GM23248 (cell line): ENCODE measurements around the gene CNN2. TPM values are rescaled to one million over a fixed set of nuclear protein-coding genes. Genes with fewer than 3 reads are reported as not detected.
A peak's percentile ranks its signal among the peaks of the same experiment; 100 is the strongest.

Experiments used
- DNase-seq: peaks from one replicate; pipeline ENCODE4 v3.0.0-alpha.2; 2015
- H2AFZ ChIP-seq: fragments of 200-600 bp; sonication (generic); 2 replicates; pipeline ENCODE4 v1.6.1; 2016; ENCODE audit warnings: antibody characterized with exemption
- H3F3A ChIP-seq: fragments of 200-600 bp; sonication (generic); 2 replicates; pipeline ENCODE4 v1.6.1; 2016; ENCODE audit warnings: mild to moderate bottlenecking, antibody characterized with exemption, mixed run types; ENCODE audit not compliant: insufficient read depth
- H3K27ac ChIP-seq: fragments of 200-600 bp; sonication (generic); 2 replicates; pipeline ENCODE4 v1.5.1; 2016; ENCODE audit warnings: mild to moderate bottlenecking
- H3K27me3 ChIP-seq: fragments of 200-600 bp; sonication (generic); replicated peaks from 2 replicates; pipeline ENCODE4 v1.6.1; 2016; ENCODE audit warnings: mild to moderate bottlenecking; ENCODE audit not compliant: insufficient read depth
- H3K36me3 ChIP-seq: fragments of 200-600 bp; sonication (generic); 2 replicates; pipeline ENCODE4 v1.6.1; 2016; ENCODE audit warnings: low read depth, mild to moderate bottlenecking
- H3K4me1 ChIP-seq: fragments of 200-600 bp; sonication (generic); 2 replicates; pipeline ENCODE4 v1.6.1; 2016; ENCODE audit warnings: mild to moderate bottlenecking; ENCODE audit not compliant: insufficient read depth
- H3K4me2 ChIP-seq: fragments of 200-600 bp; sonication (generic); one replicate; pipeline ENCODE4 v1.6.1; 2016; ENCODE audit warnings: mild to moderate bottlenecking; ENCODE audit not compliant: unreplicated experiment
- H3K4me3 ChIP-seq: fragments of 200-600 bp; sonication (generic); 2 replicates; pipeline ENCODE4 v1.5.1; 2016; ENCODE audit warnings: mild to moderate bottlenecking
- H3K79me2 ChIP-seq: fragments of 200-600 bp; sonication (generic); 2 replicates; pipeline ENCODE4 v1.6.1; 2016; ENCODE audit warnings: mild to moderate bottlenecking; ENCODE audit not compliant: insufficient read depth
- H3K9ac ChIP-seq: fragments of 200-600 bp; sonication (generic); 2 replicates; pipeline ENCODE4 v1.6.1; 2016; ENCODE audit warnings: mild to moderate bottlenecking
- H3K9me2 ChIP-seq: fragments of 200-600 bp; sonication (generic); 2 replicates; pipeline ENCODE4 v1.6.1; 2016; ENCODE audit warnings: mixed run types, mild to moderate bottlenecking, moderate library complexity; ENCODE audit not compliant: insufficient read depth
- H3K9me3 ChIP-seq: fragments of 200-600 bp; sonication (generic); one replicate; pipeline ENCODE4 v1.6.1; 2017; ENCODE audit warnings: low read depth
- H4K20me1 ChIP-seq: fragments of 200-600 bp; sonication (generic); 2 replicates; pipeline ENCODE4 v1.6.0; 2016; ENCODE audit not compliant: insufficient read depth
- EZH2 ChIP-seq: fragments of 200-600 bp; sonication (generic); IDR thresholded peaks from 2 replicates; pipeline ENCODE4 v1.6.1; 2018; ENCODE audit warnings: antibody characterized with exemption, mild to moderate bottlenecking; ENCODE audit not compliant: insufficient read depth, poor library complexity, severe bottlenecking
- EZH2phosphoT487 ChIP-seq: fragments of 200-600 bp; sonication (generic); IDR thresholded peaks from 2 replicates; pipeline ENCODE4 v1.6.1; 2018; ENCODE audit warnings: antibody characterized with exemption, moderate library complexity, mild to moderate bottlenecking, low read depth; ENCODE audit not compliant: insufficient read depth
- WGBS, 2 experiments: methylation state at CpG; one replicate each; pipeline ENCODE4 v1.1.6; 2015 to 2017; ENCODE audit warnings: low lambda C conversion rate in 2 of 2, low coverage in 1 of 2; ENCODE audit errors: missing lambda C conversion rate in 2 of 2; 5-methylcytosine and 5-hydroxymethylcytosine counted together
- in situ Hi-C: fragments of 300-500 bp; cut with MboI; formaldehyde crosslinking; loops from 2 replicates; pipeline ENCODE4 v1.15.0; 2020
- polyA plus RNA-seq: library from polyadenylated mRNA; unstranded; fragments of >200 nt; fragmentation: Nextera tagmentation; extraction: Ambion mirVana; gene quantifications from 2 replicates; pipeline ENCODE4 v1.2.1, GENCODE V29; 2016
- total RNA-seq: library from RNA; depleted of rRNA; stranded (reverse); fragments of >200 nt; shearing (Covaris generic); gene quantifications from 2 replicates; pipeline ENCODE4 v1.2.3, GENCODE V29; 2014

Gene CNN2
- total and polyA plus RNA-seq, 2 experiments from 2014 or later: 244 to 400 TPM

- Histone ChIP-seq H3K4me1 (no peaks in the 10 kb centered on the region), H2AFZ (no peak overlapping the region), H3K9me3 (no peaks in the 10 kb centered on the region), H3K27me3 (no peaks in the 10 kb centered on the region), H3K4me3 (no peak overlapping the region), H3K36me3 (no peaks in the 10 kb centered on the region), H3K9me2 (no peaks in the 10 kb centered on the region), H4K20me1 (no peaks in the 10 kb centered on the region), H3K9ac (no peak overlapping the region), H3F3A (no peaks in the 10 kb centered on the region), H3K4me2 (no peak overlapping the region), H3K79me2 (no peaks in the 10 kb centered on the region), H3K27ac (no peak overlapping the region)
- 95% methylated on average over 20 of the region's 20 CpGs for WGBS, 2 experiments
- TF ChIP-seq EZH2phosphoT487 (no peak), EZH2 (no peak)
- in situ Hi-C loops: no loop called here
- no peak for DNase-seq
Observed at GRCh38 chr19:1055886-1056620, 29.6 kb downstream of the CNN2 start.

- in situ Hi-C loops: no loop called here
- no peak overlapping the region for H3K27ac ChIP-seq
- 14 to 19% methylated on average over 3 of the region's 3 CpGs for WGBS, 2 experiments
Observed at GRCh38 chr19:1057176-1057855, 30.9 kb downstream of the CNN2 start.

GRCh38 chr19:1058112-1058511 lies 31.7 kb downstream of the CNN2 start:
- WGBS, 2 experiments: 85 to 88% methylated on average over 5 of the region's 5 CpGs
- in situ Hi-C loops: no loop called here
- no peak overlapping the region for H3K4me2 ChIP-seq

More at GRCh38 chr19:1057176-1057855, 30.9 kb downstream of the CNN2 start:
- H3K9me2 ChIP-seq: no peaks in the 10 kb centered on the region
- no peak overlapping the region for H3K4me2 ChIP-seq
- H3K36me3 ChIP-seq: no peaks in the 10 kb centered on the region
- H3K79me2 ChIP-seq: no peaks in the 10 kb centered on the region
- no peaks in the 10 kb centered on the region for H3K27me3 ChIP-seq
- no peaks in the 10 kb centered on the region for H3K9me3 ChIP-seq
- DNase-seq: peak; percentile 76
- H4K20me1 ChIP-seq: no peaks in the 10 kb centered on the region
- H3K4me3 ChIP-seq: no peak overlapping the region
- H3K9ac ChIP-seq: no peak overlapping the region
- TF ChIP-seq EZH2phosphoT487: no peak
- TF ChIP-seq EZH2: no peak
- no peaks in the 10 kb centered on the region for H3K4me1 ChIP-seq
- no peaks in the 10 kb centered on the region for H3F3A ChIP-seq
- no peak overlapping the region for H2AFZ ChIP-seq

GRCh38 chr19:1060689-1061088 lies 34.3 kb downstream of the CNN2 start:
- Histone ChIP-seq H3K9ac (no peak overlapping the region), H3K27ac (no peak overlapping the region)
- WGBS, 2 experiments: 82 to 85% methylated on average over 4 to 5 of the region's 5 CpGs

More at GRCh38 chr19:1058112-1058511, 31.7 kb downstream of the CNN2 start:
- Histone ChIP-seq H4K20me1 (no peaks in the 10 kb centered on the region), H3K36me3 (no peaks in the 10 kb centered on the region), H3K9me3 (no peaks in the 10 kb centered on the region), H3K79me2 (no peaks in the 10 kb centered on the region), H2AFZ (no peak overlapping the region), H3K4me3 (no peak overlapping the region), H3K9ac (no peak overlapping the region), H3K9me2 (no peaks in the 10 kb centered on the region), H3K4me1 (no peaks in the 10 kb centered on the region), H3K27ac (no peak overlapping the region), H3K27me3 (no peaks in the 10 kb centered on the region), H3F3A (no peaks in the 10 kb centered on the region)
- TF ChIP-seq EZH2 (no peak), EZH2phosphoT487 (no peak)
- DNase-seq: no peak

More at GRCh38 chr19:1060689-1061088, 34.3 kb downstream of the CNN2 start:
- in situ Hi-C loops: no loop called here
- H3K27me3 ChIP-seq: no peaks in the 10 kb centered on the region
- H3K4me2 ChIP-seq: no peak overlapping the region
- H3K79me2 ChIP-seq: no peaks in the 10 kb centered on the region
- H2AFZ ChIP-seq: no peak overlapping the region
- H4K20me1 ChIP-seq: no peaks in the 10 kb centered on the region
- H3K4me1 ChIP-seq: no peaks in the 10 kb centered on the region
- no peaks in the 10 kb centered on the region for H3K9me2 ChIP-seq
- no peaks in the 10 kb centered on the region for H3F3A ChIP-seq
- no peaks in the 10 kb centered on the region for H3K36me3 ChIP-seq
- TF ChIP-seq EZH2phosphoT487 (no peak), EZH2 (no peak)
- H3K4me3 ChIP-seq: no peak overlapping the region
- no peak for DNase-seq
- H3K9me3 ChIP-seq: no peaks in the 10 kb centered on the region
